HL-60 (cell line): ENCODE data around the gene HDAC8.
"Not testable (repeated sequence)": the region's sequence is repeated elsewhere in the genome, so short reads cannot be mapped to it uniquely, and the experiment has no call there.

ENCODE experiments used
- DNase-seq, 2 experiments: peaks; one replicate each; pipeline ENCODE4 v3.0.0-alpha.2; 2010 to 2020; ENCODE audit warnings: low read depth in 1 of 2, low spot score in 1 of 2
- H3K27ac ChIP-seq: fragments of 250-450 bp; sonication (Bioruptor Pico); replicated peaks from 2 replicates; pipeline ENCODE4 v1.5.1; 2020; ENCODE audit warnings: mild to moderate bottlenecking, moderate library complexity
- H3K27me3 ChIP-seq: fragments of 250-450 bp; sonication (Bioruptor Pico); 2 replicates; pipeline ENCODE4 v1.5.1; 2021; ENCODE audit warnings: mild to moderate bottlenecking, moderate library complexity; ENCODE audit not compliant: insufficient read depth, poor library complexity, severe bottlenecking
- H3K4me3 ChIP-seq: replicated peaks from 2 replicates; pipeline ENCODE4 v1.5.1; 2011; ENCODE audit warnings: mild to moderate bottlenecking, control low read depth, low read length; ENCODE audit not compliant: insufficient read depth
- CTCF ChIP-seq: IDR thresholded peaks from one replicate; pipeline ENCODE4 v1.5.1; 2011; ENCODE audit warnings: low read length, control low read depth, inconsistent platforms; ENCODE audit not compliant: insufficient read depth
- GABPA ChIP-seq: IDR thresholded peaks from 2 replicates; pipeline ENCODE4 v1.6.1; 2012; ENCODE audit warnings: low read depth
- POLR2AphosphoS5 ChIP-seq: IDR thresholded peaks from 2 replicates; pipeline ENCODE4 v1.6.1; 2012; ENCODE audit warnings: low read depth
- REST ChIP-seq: IDR thresholded peaks from 2 replicates; pipeline ENCODE4 v1.6.1; 2012; ENCODE audit warnings: low read depth; ENCODE audit not compliant: insufficient replicate concordance
- SPI1 ChIP-seq: IDR thresholded peaks from 2 replicates; pipeline ENCODE4 v1.6.1; 2012; ENCODE audit warnings: low read depth, mild to moderate bottlenecking, borderline replicate concordance

HDAC8 gene

GRCh38 chrX:72465889-72466288, 106.8 kb downstream of the HDAC8 start:
- Histone ChIP-seq H3K27me3 (no peaks in the 10 kb centered on the region), H3K27ac (no peak overlapping the region), H3K4me3 (no peak overlapping the region)
- TF ChIP-seq CTCF (no peak), SPI1 (no peak), REST (no peak), POLR2AphosphoS5 (no peak), GABPA (no peak)
- DNase-seq: no peak

GRCh38 chrX:72461766-72462165, 110.9 kb downstream of the HDAC8 start:
- H3K27ac ChIP-seq: no peak overlapping the region
- no peak overlapping the region for H3K4me3 ChIP-seq
- TF ChIP-seq REST: no peak
- TF ChIP-seq GABPA: no peak
- DNase-seq: no peak
- no peaks in the 10 kb centered on the region for H3K27me3 ChIP-seq

GRCh38 chrX:72461288-72461687, 111.4 kb downstream of the HDAC8 start:
- Histone ChIP-seq H3K27me3 (no peaks in the 10 kb centered on the region), H3K4me3 (no peak overlapping the region), H3K27ac (no peak overlapping the region)
- DNase-seq: no peak
- TF ChIP-seq SPI1: no peak
- no peak for TF ChIP-seq POLR2AphosphoS5
- no peak for TF ChIP-seq GABPA
- TF ChIP-seq CTCF: no peak
- TF ChIP-seq REST: no peak

GRCh38 chrX:72460715-72461114, 111.9 kb downstream of the HDAC8 start:
- Histone ChIP-seq H3K4me3 (no peak overlapping the region), H3K27me3 (no peaks in the 10 kb centered on the region), H3K27ac (no peak overlapping the region)
- TF ChIP-seq SPI1 (no peak), POLR2AphosphoS5 (no peak), GABPA (no peak), REST (no peak), CTCF (no peak)
- no peak for DNase-seq

GRCh38 chrX:72449034-72449433, 123.6 kb downstream of the HDAC8 start:
- DNase-seq, H3K4me3 ChIP-seq, H3K27ac ChIP-seq, H3K27me3 ChIP-seq: not testable (repeated sequence)
